GM12864 (cell line): Measurements from ENCODE around the gene COL27A1.

Source experiments
- DNase-seq: peaks from one replicate; pipeline ENCODE4 v3.0.0-alpha.2; 2011; ENCODE audit warnings: low read depth
- H3K4me3 ChIP-seq: 2 replicates; pipeline ENCODE4 v1.5.1; 2011; ENCODE audit warnings: mild to moderate bottlenecking, low read depth, low read length, control low read depth
- CTCF ChIP-seq: IDR thresholded peaks from 2 replicates; pipeline ENCODE4 v1.5.1; 2011; ENCODE audit warnings: low read depth, mild to moderate bottlenecking, moderate library complexity, low read length, control low read depth, inconsistent platforms; ENCODE audit errors: missing control alignments

Gene COL27A1

DNA sequence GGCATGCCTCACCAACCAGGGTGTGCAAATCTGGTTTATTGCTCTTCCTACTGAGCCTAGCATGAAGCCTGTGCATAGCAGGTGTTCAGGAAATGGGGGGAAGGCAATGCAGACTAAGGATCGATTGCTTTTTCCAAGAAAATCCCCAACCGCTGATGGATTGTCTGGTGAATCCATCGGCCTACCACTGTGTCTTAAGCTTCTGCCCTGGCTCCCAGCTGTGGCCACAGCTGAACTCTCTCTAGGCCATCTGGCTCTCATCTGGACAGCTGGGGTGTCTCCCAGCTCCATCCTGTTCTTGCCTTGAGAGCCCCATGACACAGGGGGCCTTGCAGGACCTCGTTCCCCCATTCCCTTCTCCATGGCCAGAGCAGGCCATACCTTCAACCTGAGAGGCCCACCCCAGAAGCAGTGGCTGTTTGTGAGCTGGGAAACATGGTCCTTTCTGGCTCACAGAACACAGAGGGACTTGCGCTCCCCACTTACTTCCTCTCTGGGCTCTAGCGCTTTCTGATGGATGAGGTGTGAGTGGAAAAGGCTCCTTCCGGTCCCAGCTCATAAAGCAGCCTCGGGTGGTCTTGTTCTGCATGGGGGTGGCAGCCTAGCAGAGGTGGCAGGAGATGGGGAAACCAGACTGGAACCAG, 41.8 kb downstream of the COL27A1 start:
- H3K4me3 ChIP-seq = no peak overlapping the region
- DNase-seq = no peak
- no peak for TF ChIP-seq CTCF

DNA sequence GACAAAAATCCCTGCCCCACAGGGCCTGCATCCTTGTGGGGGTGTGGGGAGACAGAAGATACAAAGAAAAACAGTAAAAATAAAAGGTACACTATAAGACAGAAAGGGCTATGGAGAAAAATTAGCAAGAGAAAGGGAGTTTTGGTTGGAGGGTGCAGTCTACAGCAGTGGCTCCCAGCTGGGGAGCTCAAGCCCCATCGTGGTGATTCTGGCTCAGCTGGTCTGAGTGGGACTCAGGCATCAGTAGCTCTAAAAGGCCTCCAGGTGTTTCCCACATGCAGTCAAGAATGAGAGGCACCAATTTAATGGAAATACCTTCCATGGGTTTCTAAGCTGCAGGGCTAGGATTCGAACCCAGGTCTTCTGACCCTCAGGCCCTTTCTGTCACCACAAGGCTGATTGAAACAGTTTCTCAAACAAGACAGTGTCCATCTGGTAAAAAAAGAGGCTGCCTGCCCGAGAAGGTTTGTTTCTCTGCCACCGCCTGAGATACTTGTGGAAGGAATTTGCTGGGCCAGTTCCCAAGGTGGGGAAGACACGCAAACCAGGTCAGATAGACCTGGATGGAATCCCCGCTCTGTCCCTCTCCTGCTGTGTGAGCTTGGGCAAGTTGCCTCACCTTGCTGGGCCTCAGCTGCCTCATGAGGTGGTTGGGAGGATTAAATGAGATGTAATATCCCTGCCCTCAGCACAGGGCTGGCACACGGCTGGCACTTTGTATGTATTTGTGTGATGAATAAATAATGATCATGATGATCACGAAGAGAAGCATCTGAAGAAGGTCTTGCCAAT, 43.1 kb downstream of the COL27A1 start:
- no peak overlapping the region for H3K4me3 ChIP-seq
- TF ChIP-seq CTCF = no peak
- no peak for DNase-seq

DNA sequence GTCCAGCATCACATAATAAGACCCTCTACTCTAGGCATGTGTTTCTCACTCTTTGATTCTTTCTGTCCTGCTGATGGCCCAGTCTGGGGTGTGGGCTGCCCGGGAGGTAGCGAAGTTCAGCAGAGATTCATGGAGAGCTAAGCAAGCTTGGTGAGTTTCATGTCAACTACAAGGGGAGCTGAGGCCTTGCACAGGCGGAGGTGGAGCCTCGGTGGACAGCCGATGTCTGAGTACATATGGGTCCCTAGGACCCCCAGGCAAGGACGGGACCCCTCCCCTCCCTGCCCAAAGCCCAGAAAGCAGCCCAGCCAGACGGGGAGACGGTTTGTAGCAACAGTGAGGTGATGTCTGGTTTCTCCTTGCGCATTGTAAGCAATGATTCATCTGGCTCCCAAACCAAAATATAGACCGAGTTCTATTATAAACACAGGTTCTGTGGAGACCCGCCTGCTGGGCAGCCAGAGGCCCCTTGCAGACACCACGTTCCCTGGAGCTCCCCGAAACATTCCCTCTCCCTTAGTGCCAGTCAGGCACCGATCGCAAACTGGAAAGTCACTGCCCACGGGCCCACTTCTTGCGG, 45.5 kb downstream of the COL27A1 start:
- no peak for TF ChIP-seq CTCF
- DNase-seq = no peak
- no peak overlapping the region for H3K4me3 ChIP-seq

- no peak for DNase-seq
- no peak for TF ChIP-seq CTCF
- no peak overlapping the region for H3K4me3 ChIP-seq
Observed at GRCh38 chr9:114202396-114202795, 47.1 kb downstream of the COL27A1 start.

DNA sequence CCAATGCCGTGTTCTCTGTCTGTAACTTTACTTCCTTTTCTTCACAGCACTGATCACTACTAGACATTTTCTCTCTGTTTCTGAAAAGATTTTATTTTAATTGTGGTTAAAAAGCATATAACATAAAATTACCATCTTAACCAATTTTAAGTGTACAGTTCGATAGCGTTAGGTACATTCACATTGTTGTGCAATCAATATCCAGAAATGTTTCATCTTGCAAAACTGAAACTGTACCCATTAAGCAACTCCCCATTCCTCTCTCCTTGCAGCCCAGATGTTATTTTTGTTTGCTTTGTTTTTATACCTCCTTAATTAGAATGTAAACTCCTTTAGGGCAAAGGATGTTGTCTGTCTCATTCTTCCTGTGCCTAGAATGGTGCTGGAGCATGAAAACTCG, 47.5 kb downstream of the COL27A1 start:
- TF ChIP-seq CTCF = no peak
- no peak overlapping the region for H3K4me3 ChIP-seq
- DNase-seq = no peak

DNA sequence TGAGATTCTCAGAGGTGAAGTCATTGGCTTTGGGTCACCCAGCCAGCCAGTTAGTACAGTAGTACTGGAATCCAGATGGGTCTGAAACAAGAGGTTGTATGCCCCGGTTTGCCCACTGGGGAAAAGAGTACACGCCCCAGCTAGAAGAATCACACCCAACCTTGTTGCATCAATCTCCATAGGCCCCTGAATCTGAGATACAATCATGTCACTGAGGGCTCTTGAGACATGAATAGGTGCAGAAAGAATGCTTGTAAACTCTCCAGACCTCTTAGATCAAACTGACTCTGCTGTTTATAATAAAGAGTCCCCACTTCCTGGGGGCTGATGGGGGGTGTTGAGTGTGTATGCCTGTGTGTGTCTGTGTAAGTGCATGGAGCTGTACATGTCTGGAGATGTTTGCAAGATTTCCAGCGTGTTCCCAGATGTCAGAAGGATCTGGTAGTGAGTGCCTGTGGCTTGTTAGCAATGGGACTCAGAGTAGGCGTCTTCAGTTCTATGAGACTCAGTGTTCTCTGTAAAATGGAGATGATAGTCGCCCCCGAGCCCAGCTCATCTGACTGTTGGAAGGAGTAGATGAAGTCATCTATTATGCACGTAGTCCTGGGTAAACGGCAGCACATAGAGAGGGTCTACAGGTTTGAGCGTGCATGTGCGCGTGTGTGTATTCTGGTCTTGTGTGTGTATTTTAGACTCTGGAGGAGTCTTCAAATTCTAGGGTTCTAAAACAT, 48.2 kb downstream of the COL27A1 start:
- no peak for DNase-seq
- no peak for TF ChIP-seq CTCF
- no peak overlapping the region for H3K4me3 ChIP-seq
